ENCODE results near the gene CNRIP1. TPM values are rescaled to one million over a fixed set of nuclear protein-coding genes. Genes with fewer than 3 reads are reported as not detected.
"Not testable (repeated sequence)": the region's sequence is repeated elsewhere in the genome, so short reads cannot be mapped to it uniquely, and the experiment has no call there.

Gene CNRIP1
- total and polyA plus RNA-seq, 5 donors: 16.8 to 24.1 (median 17.9) TPM

DNA sequence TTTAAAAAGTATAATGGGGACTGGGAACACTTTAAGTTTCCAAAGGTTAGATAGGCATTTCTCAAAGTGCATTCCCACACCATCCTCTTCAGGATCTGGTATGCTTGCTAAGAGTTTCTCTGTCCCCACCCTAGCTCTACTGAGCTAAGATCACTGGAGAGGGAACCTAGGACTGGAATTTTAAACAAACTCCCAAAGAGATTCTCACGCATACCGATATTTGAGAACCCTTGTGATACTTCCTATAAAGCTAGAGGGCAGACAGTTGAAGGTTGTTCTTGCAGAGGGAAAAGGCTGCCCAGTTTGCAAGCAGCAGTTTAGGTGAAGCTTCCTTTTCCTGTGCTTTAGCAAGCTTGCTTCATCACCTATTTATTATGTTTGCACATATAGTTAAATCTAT is 3.6 kb downstream of the CNRIP1 start:
- Histone ChIP-seq H3K4me1 (ENCODE audit: control insufficient read depth, insufficient read depth, low read length) (peaks cover 3% of the 10 kb centered on the region), H3K4me3 (ENCODE audit: low read length) (no peak overlapping the region), H3K9me3 (ENCODE audit: control insufficient read depth, low read length) (no peaks in the 10 kb centered on the region), H3K27ac (ENCODE audit: low read length) (no peak overlapping the region), H3K27me3 (ENCODE audit: control insufficient read depth, insufficient read depth) (no peaks in the 10 kb centered on the region)
- WGBS: 76% methylated on average over 2 of the region's 2 CpGs
- intact Hi-C loops (cut with DNase I): no loop called here
- ATAC-seq: no peak
- DNase-seq: no peak

DNA sequence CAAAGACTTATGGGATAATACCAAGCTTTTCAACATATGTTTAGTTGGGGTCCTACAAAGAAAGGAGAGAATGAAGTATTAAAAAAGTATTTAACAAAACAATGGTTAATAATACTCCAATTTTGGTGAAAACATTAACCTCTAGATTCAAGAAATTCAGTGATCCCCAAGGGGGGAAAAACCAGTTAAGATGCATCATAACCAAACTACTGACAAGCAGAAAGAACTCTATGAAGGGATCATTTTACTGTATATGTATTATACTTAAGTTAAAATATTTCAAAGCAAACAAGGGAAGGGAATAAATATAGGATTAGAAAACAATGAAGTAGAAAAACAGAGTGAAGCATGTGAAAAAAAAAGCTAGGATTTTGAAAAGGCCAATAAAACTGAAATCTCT is 8.7 kb downstream of the CNRIP1 start:
- ATAC-seq (no peak), DNase-seq (no peak)
- intact Hi-C loops (cut with DNase I): no loop called here
- no peaks in the 10 kb centered on the region for H3K4me1 ChIP-seq (ENCODE audit: control insufficient read depth, insufficient read depth, low read length)
- no peak overlapping the region for H3K27ac ChIP-seq (ENCODE audit: low read length)
- H3K9me3 ChIP-seq (ENCODE audit: control insufficient read depth, low read length): no peaks in the 10 kb centered on the region
- H3K27me3 ChIP-seq (ENCODE audit: control insufficient read depth, insufficient read depth): no peaks in the 10 kb centered on the region
- H3K4me3 ChIP-seq (ENCODE audit: low read length): no peak overlapping the region

DNA sequence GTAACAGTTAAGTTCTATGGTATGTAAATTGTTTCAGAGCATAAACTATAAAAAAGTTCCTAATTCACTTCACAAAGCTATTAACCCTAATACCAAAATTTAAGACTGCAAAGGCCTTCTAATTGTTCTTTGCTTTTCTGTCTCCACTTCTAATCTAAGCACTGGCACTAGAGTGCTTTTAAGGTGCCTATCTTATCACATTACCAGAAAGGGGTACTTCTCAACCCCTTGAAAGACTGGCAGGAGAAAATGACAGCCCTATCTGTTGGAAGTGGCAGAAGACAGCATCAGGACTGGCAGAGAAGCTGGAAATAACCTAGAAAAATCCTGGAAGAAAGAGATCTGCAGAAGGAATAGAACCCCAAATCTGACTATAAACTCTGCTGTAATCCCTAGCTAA is 10.3 kb downstream of the CNRIP1 start:
- intact Hi-C loops (cut with DNase I): no loop called here
- no peaks in the 10 kb centered on the region for H3K4me1 ChIP-seq (ENCODE audit: control insufficient read depth, insufficient read depth, low read length)
- DNase-seq (no peak), ATAC-seq (no peak)
- H3K27ac ChIP-seq (ENCODE audit: low read length): no peak overlapping the region
- no peaks in the 10 kb centered on the region for H3K27me3 ChIP-seq (ENCODE audit: control insufficient read depth, insufficient read depth)
- H3K9me3 ChIP-seq (ENCODE audit: control insufficient read depth, low read length): no peaks in the 10 kb centered on the region
- H3K4me3 ChIP-seq (ENCODE audit: low read length): no peak overlapping the region

DNA sequence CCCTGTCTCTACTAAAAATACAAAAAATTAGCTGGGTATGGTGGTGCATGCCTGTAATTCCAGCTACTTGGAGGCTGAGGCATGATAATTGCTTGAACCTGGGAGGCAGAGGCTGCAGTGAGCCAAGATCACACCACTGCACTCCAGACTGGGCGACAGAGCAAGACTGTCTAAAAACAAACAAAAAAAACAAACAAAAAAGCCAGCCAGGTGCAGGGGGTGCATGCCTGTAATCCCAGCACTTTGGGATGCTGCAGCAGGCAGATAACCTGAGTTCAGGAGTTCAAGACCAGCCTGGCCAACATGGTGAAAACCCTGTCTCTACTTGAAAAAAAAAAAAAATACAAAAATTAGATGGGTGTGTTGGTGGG is 15.9 kb downstream of the CNRIP1 start:
- H3K9me3 ChIP-seq (ENCODE audit: control insufficient read depth, low read length); DNase-seq; ATAC-seq; H3K4me1 ChIP-seq (ENCODE audit: control insufficient read depth, insufficient read depth, low read length); H3K27ac ChIP-seq (ENCODE audit: low read length); H3K4me3 ChIP-seq (ENCODE audit: low read length); intact Hi-C loops (cut with DNase I); H3K27me3 ChIP-seq (ENCODE audit: control insufficient read depth, insufficient read depth): not testable (repeated sequence)
- WGBS: 92% methylated on average over 1 of the region's 1 CpG

DNA sequence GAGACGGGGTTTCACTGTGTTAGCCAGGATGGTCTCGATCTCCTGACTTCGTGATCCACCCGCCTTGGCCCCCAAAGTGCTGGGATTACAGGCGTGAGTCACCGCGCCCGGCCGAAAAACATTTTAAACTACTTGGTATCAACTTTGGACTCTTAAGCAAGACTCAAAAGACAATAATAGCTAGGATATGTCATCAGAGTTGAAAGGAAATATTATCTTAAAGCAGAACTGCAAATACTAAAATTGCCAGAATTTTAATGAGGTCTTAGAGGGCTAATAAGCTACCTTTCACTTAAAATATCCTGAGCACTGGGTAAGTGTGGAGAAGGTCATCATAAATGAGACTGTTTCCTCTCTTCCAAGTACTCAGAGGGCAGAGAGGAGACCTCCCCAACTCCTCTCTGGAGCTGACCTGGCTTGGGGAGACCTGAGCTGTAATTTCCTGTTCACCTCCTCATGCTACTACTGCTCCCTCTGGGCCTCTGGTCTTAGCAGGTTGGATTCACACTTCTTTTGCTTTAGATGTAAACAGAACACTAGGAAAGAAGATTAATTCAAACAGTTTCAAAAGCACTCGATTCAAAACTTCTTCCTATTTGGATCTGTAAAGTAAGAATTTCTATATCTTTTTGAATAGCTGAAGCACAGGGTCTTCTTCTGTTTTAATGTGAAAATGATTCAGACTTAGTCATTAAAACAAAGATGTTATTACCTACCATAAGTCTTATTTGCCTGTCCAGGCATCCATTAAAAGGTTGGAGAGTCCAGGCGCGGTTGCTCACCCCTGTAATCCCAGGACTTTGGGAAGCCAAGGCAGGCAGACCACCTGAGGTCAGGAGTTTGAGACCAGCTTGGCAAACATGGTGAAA is 16.5 kb downstream of the CNRIP1 start:
- no peaks in the 10 kb centered on the region for H3K4me1 ChIP-seq (ENCODE audit: control insufficient read depth, insufficient read depth, low read length)
- H3K9me3 ChIP-seq (ENCODE audit: control insufficient read depth, low read length): no peaks in the 10 kb centered on the region
- no peaks in the 10 kb centered on the region for H3K27me3 ChIP-seq (ENCODE audit: control insufficient read depth, insufficient read depth)
- DNase-seq (no peak), ATAC-seq (no peak)
- WGBS: 97% methylated on average over 12 of the region's 12 CpGs
- no peak overlapping the region for H3K4me3 ChIP-seq (ENCODE audit: low read length)
- intact Hi-C loops (cut with DNase I): no loop called here
- H3K27ac ChIP-seq (ENCODE audit: low read length): no peak overlapping the region

DNA sequence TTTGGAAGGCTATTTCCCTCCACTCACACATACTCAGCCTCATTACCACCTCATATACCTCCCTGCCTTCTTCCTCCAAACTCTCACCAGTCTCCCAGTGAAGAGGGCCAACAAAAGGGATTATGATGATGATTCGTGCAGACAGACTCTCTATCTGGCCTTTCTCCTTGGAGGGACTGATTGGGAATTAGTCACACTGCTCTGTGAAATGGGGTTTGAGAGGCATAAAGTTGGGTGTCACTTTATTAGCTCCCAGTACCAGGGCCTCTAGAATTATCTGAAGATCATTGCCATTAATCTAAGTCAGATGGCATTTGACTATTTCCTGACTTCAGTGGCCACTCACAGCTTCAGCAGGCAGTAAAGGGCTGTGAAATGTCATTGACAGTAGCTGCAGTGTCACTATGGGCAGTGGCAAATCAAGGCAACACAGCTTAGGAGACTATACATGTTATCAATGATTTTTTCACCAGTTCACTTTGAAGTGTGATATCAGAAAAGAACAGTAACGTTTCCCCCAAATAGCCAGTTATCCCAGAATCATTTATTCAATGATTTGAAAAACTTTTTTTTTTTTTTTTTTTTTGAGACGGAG is 17.4 kb downstream of the CNRIP1 start:
- Histone ChIP-seq H3K4me3 (ENCODE audit: low read length) (no peak overlapping the region), H3K27ac (ENCODE audit: low read length) (no peak overlapping the region), H3K27me3 (ENCODE audit: control insufficient read depth, insufficient read depth) (no peaks in the 10 kb centered on the region), H3K4me1 (ENCODE audit: control insufficient read depth, insufficient read depth, low read length) (no peaks in the 10 kb centered on the region), H3K9me3 (ENCODE audit: control insufficient read depth, low read length) (no peaks in the 10 kb centered on the region)
- intact Hi-C loops (cut with DNase I): no loop called here
- ATAC-seq: no peak
- WGBS: 81% methylated on average over 3 of the region's 3 CpGs
- DNase-seq: no peak

DNA sequence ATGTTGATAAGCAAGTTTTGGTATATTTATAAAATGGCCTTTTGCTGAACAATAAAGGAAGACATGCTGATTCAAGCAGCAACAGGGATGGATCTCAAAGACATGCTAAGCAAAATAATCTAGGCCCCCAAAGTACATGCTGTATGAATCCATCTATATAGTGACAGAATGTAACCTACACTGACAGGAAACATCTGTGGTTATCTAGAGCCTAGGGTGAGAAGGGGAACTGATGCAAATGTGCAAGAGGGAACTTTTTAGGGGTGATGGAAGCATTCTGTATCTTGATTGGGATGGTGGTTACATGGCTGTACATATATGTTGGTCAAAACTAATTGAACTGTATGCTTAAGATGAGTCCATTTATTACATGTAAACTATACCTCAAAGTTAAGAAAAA is 24.2 kb downstream of the CNRIP1 start:
- no peaks in the 10 kb centered on the region for H3K9me3 ChIP-seq (ENCODE audit: control insufficient read depth, low read length)
- H3K27ac ChIP-seq (ENCODE audit: low read length): no peak overlapping the region
- H3K4me3 ChIP-seq (ENCODE audit: low read length): no peak overlapping the region
- intact Hi-C loops (cut with DNase I): no loop called here
- H3K4me1 ChIP-seq (ENCODE audit: control insufficient read depth, insufficient read depth, low read length): no peaks in the 10 kb centered on the region
- H3K27me3 ChIP-seq (ENCODE audit: control insufficient read depth, insufficient read depth): no peaks in the 10 kb centered on the region
- ATAC-seq (no peak), DNase-seq (no peak)

DNA sequence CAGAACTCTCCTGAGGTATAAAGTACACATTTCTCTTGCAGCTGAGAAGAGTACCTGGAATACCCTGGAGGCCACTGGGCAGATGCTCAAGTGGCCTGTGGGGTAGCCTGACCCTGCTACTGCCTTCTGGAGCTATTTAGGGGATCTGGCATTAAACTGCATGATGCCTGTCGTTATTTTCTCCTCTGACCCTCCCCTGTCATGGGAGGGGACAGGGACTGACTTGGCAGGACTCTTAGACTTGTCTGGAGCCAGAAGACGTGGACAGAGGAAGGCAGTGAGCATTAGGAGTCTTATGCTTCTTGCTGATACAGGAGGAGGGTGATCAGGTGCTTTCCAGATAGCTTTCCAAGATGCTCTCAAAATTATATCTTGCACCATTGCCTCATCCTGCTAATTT is 24.8 kb downstream of the CNRIP1 start:
- H3K4me1 ChIP-seq (ENCODE audit: control insufficient read depth, insufficient read depth, low read length): no peaks in the 10 kb centered on the region
- no peaks in the 10 kb centered on the region for H3K9me3 ChIP-seq (ENCODE audit: control insufficient read depth, low read length)
- H3K27ac ChIP-seq (ENCODE audit: low read length): no peak overlapping the region
- 10% methylated on average over 2 of the region's 2 CpGs for WGBS
- no peaks in the 10 kb centered on the region for H3K27me3 ChIP-seq (ENCODE audit: control insufficient read depth, insufficient read depth)
- no peak for DNase-seq
- no peak overlapping the region for H3K4me3 ChIP-seq (ENCODE audit: low read length)
- intact Hi-C loops (cut with DNase I): no loop called here
- no peak for ATAC-seq

DNA sequence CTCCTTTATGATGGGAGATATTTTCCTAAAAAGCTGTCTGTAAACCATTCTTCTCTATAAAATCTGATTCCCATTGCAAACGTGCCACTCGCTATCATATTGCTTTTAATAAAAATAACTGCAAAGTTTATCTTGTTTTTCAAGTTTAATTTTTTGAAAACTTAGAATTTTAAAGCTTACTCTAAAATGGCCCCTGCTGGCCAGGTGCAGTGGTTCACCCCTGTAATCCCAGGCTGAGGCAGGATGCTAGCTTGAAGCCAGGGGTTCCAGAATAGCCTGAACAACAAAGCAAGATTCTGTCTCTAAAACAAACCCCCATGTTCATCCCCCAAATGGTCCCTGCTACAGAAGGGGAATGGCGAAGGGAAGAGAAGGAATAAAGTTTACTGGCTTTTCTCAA is 25.6 kb downstream of the CNRIP1 start:
- Histone ChIP-seq H3K4me1 (ENCODE audit: control insufficient read depth, insufficient read depth, low read length) (no peaks in the 10 kb centered on the region), H3K27ac (ENCODE audit: low read length) (no peak overlapping the region), H3K27me3 (ENCODE audit: control insufficient read depth, insufficient read depth) (no peaks in the 10 kb centered on the region), H3K9me3 (ENCODE audit: control insufficient read depth, low read length) (no peaks in the 10 kb centered on the region), H3K4me3 (ENCODE audit: low read length) (no peak overlapping the region)
- intact Hi-C loops (cut with DNase I): no loop called here
- DNase-seq: no peak
- 92% methylated on average over 3 of the region's 3 CpGs for WGBS
- no peak for ATAC-seq

DNA sequence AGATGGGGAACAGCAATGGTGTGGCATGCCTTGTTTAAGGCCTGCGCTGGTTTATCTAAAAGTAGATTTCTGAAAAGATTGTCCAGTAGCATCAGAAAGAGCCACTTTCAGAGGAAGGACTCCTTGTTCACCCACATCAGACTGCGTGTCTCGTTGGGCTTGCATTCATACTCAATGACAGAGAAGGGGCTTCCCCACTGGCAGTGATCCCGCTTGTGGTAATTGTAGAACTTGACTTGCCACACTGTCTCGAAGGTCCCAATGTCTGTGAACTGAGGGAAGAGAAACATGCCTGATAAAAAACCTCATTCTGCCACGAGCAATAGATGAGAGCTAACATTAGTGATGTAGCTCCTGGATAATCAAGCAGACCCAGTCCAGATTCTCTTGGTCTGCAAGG is 26.0 kb downstream of the CNRIP1 start:
- Histone ChIP-seq H3K4me1 (ENCODE audit: control insufficient read depth, insufficient read depth, low read length) (no peaks in the 10 kb centered on the region), H3K4me3 (ENCODE audit: low read length) (no peak overlapping the region), H3K9me3 (ENCODE audit: control insufficient read depth, low read length) (no peaks in the 10 kb centered on the region), H3K27me3 (ENCODE audit: control insufficient read depth, insufficient read depth) (no peaks in the 10 kb centered on the region), H3K27ac (ENCODE audit: low read length) (no peak overlapping the region)
- WGBS: 77% methylated on average over 6 of the region's 6 CpGs
- DNase-seq (no peak), ATAC-seq (no peak)
- intact Hi-C loops (cut with DNase I): no loop called here

DNA sequence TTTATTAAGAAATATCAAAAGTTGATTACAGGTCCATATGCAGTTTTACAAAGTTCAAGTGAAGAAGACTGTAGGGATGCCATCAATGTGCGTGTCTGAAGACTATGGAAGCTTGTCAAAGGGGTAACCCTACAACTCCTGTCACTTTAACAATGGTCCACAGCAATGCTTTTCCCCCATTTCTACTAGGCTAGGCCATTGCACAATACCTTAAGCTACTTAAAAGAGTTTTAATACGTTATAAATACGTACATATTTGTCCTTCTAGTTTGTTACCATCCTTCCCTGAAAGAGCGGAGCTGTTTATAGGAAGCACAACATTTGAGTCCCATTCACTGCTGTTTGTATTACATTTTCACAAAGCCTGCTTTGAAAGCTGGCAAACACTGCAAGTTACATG is 26.7 kb downstream of the CNRIP1 start:
- DNase-seq (no peak), ATAC-seq (no peak)
- Histone ChIP-seq H3K4me1 (ENCODE audit: control insufficient read depth, insufficient read depth, low read length) (no peaks in the 10 kb centered on the region), H3K27ac (ENCODE audit: low read length) (no peak overlapping the region), H3K27me3 (ENCODE audit: control insufficient read depth, insufficient read depth) (no peaks in the 10 kb centered on the region), H3K9me3 (ENCODE audit: control insufficient read depth, low read length) (no peaks in the 10 kb centered on the region), H3K4me3 (ENCODE audit: low read length) (no peak overlapping the region)
- 93% methylated on average over 4 of the region's 4 CpGs for WGBS
- intact Hi-C loops (cut with DNase I): no loop called here

All from right cardiac atrium (tissue), 5 donors.